HEK293T (cell line): ENCODE data around the gene B3GNT3.

Experiments
- CTCF ChIA-PET: fragments of 350-600 bp; formaldehyde crosslinking; extraction: SDS; loops from one replicate; lab custom pipeline; 2021; ENCODE audit warnings: antibody characterized with exemption, inconsistent platforms; lab: Yijun Ruan, JAX
- POLR2A ChIA-PET: fragments of 350-600 bp; formaldehyde crosslinking; extraction: SDS; loops from one replicate; lab custom pipeline; 2020; ENCODE audit warnings: antibody characterized with exemption, inconsistent platforms; lab: Yijun Ruan, JAX
- DNase-seq: peaks from one replicate; pipeline ENCODE4 v3.0.0; 2012; ENCODE audit warnings: mixed read lengths; ENCODE audit errors: extremely low spot score
- ARNT ChIP-seq: fragments of 450-650 bp; IDR thresholded peaks from 2 replicates; pipeline ENCODE4 v1.6.1; 2017; ENCODE audit warnings: mild to moderate bottlenecking
- BHLHE40 ChIP-seq: fragments of 450-650 bp; IDR thresholded peaks from 2 replicates; pipeline ENCODE4 v1.6.1; 2016; ENCODE audit warnings: mild to moderate bottlenecking, moderate library complexity, borderline replicate concordance
- CTBP1 ChIP-seq: fragments of 450-650 bp; IDR thresholded peaks from 2 replicates; pipeline ENCODE4 v1.6.1; 2016; ENCODE audit warnings: borderline replicate concordance
- ELF4 ChIP-seq: fragments of 450-650 bp; IDR thresholded peaks from 2 replicates; pipeline ENCODE4 v1.6.1; 2017; ENCODE audit warnings: antibody characterized with exemption
- FOXA1 ChIP-seq: fragments of 450-650 bp; IDR thresholded peaks from 2 replicates; pipeline ENCODE4 v1.6.1; 2016; ENCODE audit warnings: mild to moderate bottlenecking
- FOXK2 ChIP-seq: fragments of 450-650 bp; IDR thresholded peaks from 2 replicates; pipeline ENCODE4 v1.6.1; 2016; ENCODE audit warnings: mild to moderate bottlenecking
- FOXM1 ChIP-seq: fragments of 450-650 bp; IDR thresholded peaks from 2 replicates; pipeline ENCODE4 v1.6.1; 2017; ENCODE audit warnings: mild to moderate bottlenecking, borderline replicate concordance
- HDGF ChIP-seq: fragments of 450-650 bp; IDR thresholded peaks from 2 replicates; pipeline ENCODE4 v1.6.1; 2017; ENCODE audit warnings: antibody characterized with exemption, borderline replicate concordance
- L3MBTL2 ChIP-seq: fragments of 450-650 bp; conservative IDR thresholded peaks from 2 replicates; pipeline ENCODE4 v1.6.1; 2016; ENCODE audit warnings: mild to moderate bottlenecking
- LEF1 ChIP-seq: fragments of 450-650 bp; IDR thresholded peaks from 2 replicates; pipeline ENCODE4 v1.6.1; 2017; ENCODE audit warnings: mild to moderate bottlenecking, borderline replicate concordance
- NFRKB ChIP-seq: fragments of 450-650 bp; IDR thresholded peaks from 2 replicates; pipeline ENCODE4 v1.6.1; 2016; ENCODE audit warnings: mild to moderate bottlenecking, moderate library complexity
- PKNOX1 ChIP-seq: fragments of 450-650 bp; IDR thresholded peaks from 2 replicates; pipeline ENCODE4 v1.6.1; 2016
- SP1 ChIP-seq: fragments of 450-650 bp; IDR thresholded peaks from 2 replicates; pipeline ENCODE4 v1.6.1; 2017
- SUZ12 ChIP-seq: fragments of 450-650 bp; IDR thresholded peaks from 2 replicates; pipeline ENCODE4 v1.6.1; 2016; ENCODE audit warnings: mild to moderate bottlenecking
- TARDBP ChIP-seq: fragments of 450-650 bp; IDR thresholded peaks from 2 replicates; pipeline ENCODE4 v1.6.1; 2016
- ZNF384 ChIP-seq: fragments of 450-650 bp; IDR thresholded peaks from 2 replicates; pipeline ENCODE4 v1.6.1; 2016

B3GNT3 gene

DNA sequence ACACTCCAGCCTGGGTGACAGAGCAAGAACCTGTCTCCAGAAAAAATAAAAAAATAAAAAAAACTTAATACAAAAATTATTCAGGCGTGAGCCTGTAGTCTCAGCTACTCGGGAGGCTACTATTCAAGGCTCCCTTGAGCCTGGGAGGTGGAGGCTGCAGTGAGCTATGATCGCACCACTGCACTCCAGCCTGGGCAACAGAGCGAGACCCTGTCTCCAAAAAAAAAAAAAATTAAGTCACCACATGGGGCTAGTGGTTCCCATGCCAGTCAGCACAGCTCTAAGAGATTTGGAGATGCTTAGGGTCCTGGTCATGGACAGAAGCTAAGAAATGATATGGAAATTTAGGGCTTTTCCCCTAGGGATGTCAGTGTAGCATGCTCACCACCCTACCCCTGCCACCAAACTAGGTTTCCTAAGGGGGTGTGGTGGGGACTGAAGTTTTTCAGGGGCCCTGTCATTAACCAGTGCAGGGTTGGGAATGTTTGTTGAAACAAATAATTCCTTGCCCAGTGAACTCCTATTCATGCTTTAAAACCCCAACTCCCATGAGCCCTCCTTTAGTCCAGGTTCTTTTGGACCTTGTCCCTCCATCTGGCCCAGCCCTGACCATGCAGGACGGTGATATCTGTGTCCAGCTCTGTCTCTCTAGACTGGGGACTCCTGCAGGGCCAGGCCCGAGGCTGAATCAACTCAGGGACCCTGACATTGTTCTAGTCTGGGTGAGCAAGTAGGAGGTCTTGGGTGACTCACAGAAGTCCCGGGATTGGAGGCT, 41.9 kb upstream of the B3GNT3 start:
- ChIA-PET CTCF (no interaction called here), POLR2A (interaction anchor here (0.7 kb wide), 1 partner anchor 13 kb away, joined by 3 read pairs; no protein-coding TSS in a partner anchor)
- no peak for DNase-seq
- TF ChIP-seq ELF4 (no peak), NFRKB (no peak), ZNF384 (no peak)

DNA sequence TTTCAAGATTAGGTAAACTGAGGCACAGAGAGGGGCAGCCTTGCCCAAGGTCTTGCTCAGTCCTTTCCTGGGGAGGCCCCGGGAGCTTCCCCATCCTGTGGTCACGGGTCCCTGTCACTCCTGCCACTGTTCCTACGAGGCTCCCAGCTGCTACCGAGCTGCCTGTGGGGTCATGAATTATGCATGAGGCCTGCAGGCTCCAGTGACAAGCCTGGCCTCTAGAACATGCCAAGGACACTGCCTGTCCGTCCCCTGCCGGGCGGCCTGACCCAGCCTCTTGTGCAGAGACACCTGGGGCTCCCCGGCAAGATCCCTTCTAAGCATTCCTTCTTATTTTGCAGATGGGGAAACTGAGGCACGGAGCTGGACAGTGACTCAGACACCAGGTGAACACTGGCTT, 41.0 kb upstream of the B3GNT3 start:
- TF ChIP-seq PKNOX1, result no peak
- ChIA-PET POLR2A (no interaction called here), CTCF (interaction anchor here (1.1 kb wide), 1 partner anchor 10 kb away, joined by 3 read pairs; no protein-coding TSS in a partner anchor)
- peak; percentile 49 for DNase-seq

GRCh38 chr19:17754634-17755442, 40.1 kb upstream of the B3GNT3 start:
- ChIA-PET CTCF (interaction anchor here (1.1 kb wide), 1 partner anchor 11 kb away, joined by 3 read pairs; no protein-coding TSS in a partner anchor), POLR2A (no interaction called here)
- TF ChIP-seq ZNF384 (no peak), BHLHE40 (no peak)
- no peak for DNase-seq

- ChIA-PET CTCF (interaction anchor here (1.3 kb wide), 1 partner anchor 11 kb away, joined by 9 read pairs; no protein-coding TSS in a partner anchor), POLR2A (no interaction called here)
Measured at GRCh38 chr19:17755443-17755890, 39.5 kb upstream of the B3GNT3 start.

GRCh38 chr19:17755977-17756670, 38.8 kb upstream of the B3GNT3 start:
- ChIA-PET POLR2A (no interaction called here), CTCF (interaction anchor here (0.6 to 1.3 kb wide), 3 partner anchors 11 to 633 kb away, joined by 3 to 9 read pairs (median 6); partner anchors contain the start of gene CCDC124)
- TF ChIP-seq L3MBTL2 (no peak), BHLHE40 (no peak), SP1 (no peak), FOXA1 (no peak), LEF1 (no peak), ZNF384 (no peak), NFRKB (no peak), ELF4 (no peak), CTBP1 (no peak), HDGF (no peak), ARNT (no peak), PKNOX1 (no peak), SUZ12 (no peak), FOXM1 (no peak), FOXK2 (no peak)
- DNase-seq, result peak; percentile 48

More at GRCh38 chr19:17755443-17755890, 39.5 kb upstream of the B3GNT3 start:
- TF ChIP-seq BHLHE40 (no peak), TARDBP (no peak), LEF1 (no peak), NFRKB (no peak), SP1 (no peak), ARNT (no peak), PKNOX1 (no peak), ELF4 (no peak), FOXM1 (no peak), HDGF (no peak), SUZ12 (no peak), FOXA1 (no peak)
- DNase-seq, result no peak

GRCh38 chr19:17757125-17757524, 37.8 kb upstream of the B3GNT3 start:
- TF ChIP-seq HDGF (no peak), ARNT (no peak), SUZ12 (no peak), CTBP1 (no peak), ZNF384 (no peak), TARDBP (no peak), PKNOX1 (no peak), FOXM1 (no peak)
- ChIA-PET POLR2A (no interaction called here), CTCF (interaction anchor here (0.6 to 1.7 kb wide), 4 partner anchors 9 to 175 kb away, joined by 3 to 9 read pairs (median 6); partner anchors contain the start of gene CCDC124)
- no peak for DNase-seq
